H1 (cell line): ENCODE results near the gene EXOC2. TPM values are rescaled to one million over a fixed set of nuclear protein-coding genes. Genes with fewer than 3 reads are reported as not detected.

Source experiments
- CTCF ChIA-PET: fragments of 300-600 bp; sonication (Branson Sonifier 250); formaldehyde crosslinking; loops from one replicate; lab custom pipeline; 2021; ENCODE audit not compliant: partially characterized antibody; lab: Charles Lee
- POLR2A ChIA-PET: fragments of 300-600 bp; sonication (Branson Sonifier 250); formaldehyde crosslinking; loops from one replicate; lab custom pipeline; 2021; ENCODE audit warnings: inconsistent platforms; ENCODE audit not compliant: partially characterized antibody; lab: Charles Lee
- DNase-seq, 2 experiments: peaks; one replicate each; pipeline versions ENCODE4 v3.0.0 to v3.0.0-alpha.2; 2010 to 2022; ENCODE audit warnings: low spot score in 2 of 2, low read depth in 1 of 2, mixed read lengths in 1 of 2
- FAIRE-seq: peaks from 2 replicates; lab custom pipeline; 2011; peaks lifted over from hg19 to GRCh38; lab: Jason Lieb, UNC
- H2AFZ ChIP-seq: 2 replicates; pipeline ENCODE4 v1.8.1; 2012; ENCODE audit warnings: low read length, inconsistent platforms
- H2AK5ac ChIP-seq: 2 replicates; pipeline ENCODE4 v1.6.1; 2013; ENCODE audit warnings: low read depth, low read length
- H2BK120ac ChIP-seq: replicated peaks from 2 replicates; pipeline ENCODE3; 2013; ENCODE audit warnings: low read depth, low read length, inconsistent platforms
- H2BK12ac ChIP-seq: 2 replicates; pipeline ENCODE4 v1.6.1; 2013; ENCODE audit warnings: low read depth, low read length
- H2BK15ac ChIP-seq: 2 replicates; pipeline ENCODE4 v1.6.1; 2013; ENCODE audit warnings: low read length
- H2BK20ac ChIP-seq: 2 replicates; pipeline ENCODE4 v1.6.1; 2013; ENCODE audit warnings: low read length
- H2BK5ac ChIP-seq: 2 replicates; pipeline ENCODE4 v1.6.1; 2013; ENCODE audit warnings: low read depth, low read length
- H3K14ac ChIP-seq: 2 replicates; pipeline ENCODE4 v1.6.1; 2013; ENCODE audit warnings: inconsistent platforms; ENCODE audit not compliant: insufficient read length
- H3K18ac ChIP-seq: 2 replicates; pipeline ENCODE4 v1.6.1; 2013; ENCODE audit warnings: low read length; ENCODE audit errors: extremely low read depth
- H3K23ac ChIP-seq: 2 replicates; pipeline ENCODE4 v1.6.1; 2013; ENCODE audit warnings: inconsistent platforms; ENCODE audit not compliant: insufficient read length
- H3K23me2 ChIP-seq: 2 replicates; pipeline ENCODE4 v1.6.1; 2013; ENCODE audit warnings: low read depth, low read length
- H3K27ac ChIP-seq: 2 replicates; pipeline ENCODE4 v1.6.1; 2011; ENCODE audit warnings: low read depth, low read length, inconsistent platforms
- H3K27me3 ChIP-seq, 4 experiments: replicated peaks in 1 of 4; 1 replicate in 1 of 4; 2 replicates in 3 of 4; pipeline versions ENCODE4 v1.6.1 to v1.8.1; 2011 to 2013; ENCODE audit warnings: low read length in 3 of 4, mild to moderate bottlenecking in 3 of 4, inconsistent platforms in 2 of 4, mixed read lengths in 2 of 4, moderate library complexity in 1 of 4; ENCODE audit not compliant: control insufficient read depth in 3 of 4, insufficient read depth in 3 of 4; ENCODE audit errors: extremely low read depth in 1 of 4
- H3K36me3 ChIP-seq, 4 experiments: 2 replicates each; pipeline versions ENCODE4 v1.6.1 to v1.8.1; 2011 to 2013; ENCODE audit warnings: mild to moderate bottlenecking in 4 of 4, low read length in 3 of 4, moderate library complexity in 2 of 4, control low read depth in 1 of 4, inconsistent platforms in 1 of 4; ENCODE audit not compliant: insufficient read depth in 4 of 4, control insufficient read depth in 2 of 4
- H3K4ac ChIP-seq: replicated peaks from 2 replicates; pipeline ENCODE3; 2013; ENCODE audit warnings: low read length, low read depth, mixed read lengths, inconsistent platforms; ENCODE audit not compliant: insufficient read length
- H3K4me1 ChIP-seq, 4 experiments: replicated peaks in 1 of 4; 1 replicate in 1 of 4; 2 replicates in 3 of 4; pipeline versions ENCODE4 v1.6.1 to v1.8.1; 2011 to 2013; ENCODE audit warnings: low read length in 3 of 4, inconsistent platforms in 2 of 4, mixed read lengths in 1 of 4; ENCODE audit not compliant: insufficient read depth in 4 of 4, control insufficient read depth in 3 of 4
- H3K4me2 ChIP-seq, 2 experiments: 2 replicates each; pipeline versions ENCODE4 v1.6.1 to v1.8.1; 2011 to 2013; ENCODE audit warnings: low read depth in 2 of 2, low read length in 2 of 2, control low read depth in 1 of 2, inconsistent platforms in 1 of 2, mild to moderate bottlenecking in 1 of 2; ENCODE audit not compliant: insufficient read depth in 1 of 2
- H3K4me3 ChIP-seq, 4 experiments: fragments of 200-600, 300-600 bp in 1 of 4; sonication (generic), shearing (Covaris generic), sonication (Bioruptor Twin) in 1 of 4; 2 replicates each; pipeline versions ENCODE4 v1.5.1 to v1.8.1; 2011 to 2016; ENCODE audit warnings: low read length in 4 of 4, low read depth in 3 of 4, control low read depth in 2 of 4, inconsistent platforms in 2 of 4, mild to moderate bottlenecking in 2 of 4, mixed read lengths in 1 of 4, moderate library complexity in 1 of 4; ENCODE audit not compliant: insufficient read depth in 2 of 4; ENCODE audit errors: extremely low read depth in 1 of 4
- H3K56ac ChIP-seq: replicated peaks from 2 replicates; pipeline ENCODE3; 2013; ENCODE audit warnings: low read depth, mild to moderate bottlenecking, mixed read lengths, low read length, inconsistent platforms; ENCODE audit not compliant: insufficient read length
- H3K79me1 ChIP-seq: 2 replicates; pipeline ENCODE4 v1.6.1; 2013; ENCODE audit warnings: low read depth, low read length, control low read depth
- H3K79me2 ChIP-seq, 2 experiments: 2 replicates each; pipeline versions ENCODE4 v1.6.1 to v1.8.1; 2012 to 2013; ENCODE audit warnings: low read length in 2 of 2, mild to moderate bottlenecking in 2 of 2, inconsistent platforms in 1 of 2; ENCODE audit not compliant: insufficient read depth in 2 of 2, control insufficient read depth in 1 of 2
- H3K9ac ChIP-seq, 4 experiments: replicated peaks in 1 of 4; 1 replicate in 1 of 4; 2 replicates in 3 of 4; pipeline versions ENCODE4 v1.6.1 to v1.8.1; 2011 to 2013; ENCODE audit warnings: low read depth in 3 of 4, low read length in 3 of 4, control low read depth in 2 of 4, mild to moderate bottlenecking in 2 of 4, moderate library complexity in 2 of 4, inconsistent platforms in 1 of 4; ENCODE audit errors: extremely low read depth in 1 of 4
- H3K9me3 ChIP-seq, 2 experiments: 2 replicates each; pipeline versions ENCODE4 v1.6.1 to v1.8.1; 2012 to 2013; ENCODE audit warnings: mild to moderate bottlenecking in 2 of 2, moderate library complexity in 2 of 2, control low read depth in 1 of 2, inconsistent platforms in 1 of 2, low read depth in 1 of 2, low read length in 1 of 2, mixed read lengths in 1 of 2; ENCODE audit not compliant: insufficient read depth in 2 of 2
- H4K20me1 ChIP-seq, 2 experiments: replicated peaks in 1 of 2; 2 replicates each; pipeline versions ENCODE3 to v1.8.1; 2011 to 2013; ENCODE audit warnings: inconsistent platforms in 2 of 2, low read length in 2 of 2, mild to moderate bottlenecking in 1 of 2; ENCODE audit not compliant: insufficient read depth in 2 of 2, control insufficient read depth in 1 of 2
- H4K5ac ChIP-seq: 2 replicates; pipeline ENCODE4 v1.6.1; 2013; ENCODE audit warnings: low read length, low read depth, mixed read lengths, inconsistent platforms; ENCODE audit not compliant: insufficient read length
- H4K8ac ChIP-seq: 2 replicates; pipeline ENCODE4 v1.8.0; 2013; ENCODE audit warnings: mild to moderate bottlenecking, moderate library complexity, low read length, inconsistent platforms; ENCODE audit not compliant: insufficient read depth; ENCODE audit errors: extremely low read depth
- H4K91ac ChIP-seq: replicated peaks from 2 replicates; pipeline ENCODE3; 2013; ENCODE audit warnings: low read length, mixed read lengths, inconsistent platforms; ENCODE audit not compliant: insufficient read length
- KDM1A ChIP-seq: fragments of 200-600, 300-600 bp; sonication (generic); IDR thresholded peaks from 2 replicates; pipeline ENCODE4 v1.7.1; 2016; ENCODE audit warnings: mild to moderate bottlenecking, low read length, borderline replicate concordance
- NRF1 ChIP-seq: IDR thresholded peaks from 2 replicates; pipeline ENCODE4 v1.6.1; 2011; ENCODE audit warnings: mild to moderate bottlenecking, low read depth, low read length, improper control_type of control experiment
- WGBS, 2 experiments: shearing (Covaris generic) in 1 of 2; methylation state at CpG; one replicate each; pipeline versions ENCODE4 v1.1.6 to v1.1.7; 2013 to 2015; ENCODE audit warnings: low lambda C conversion rate in 2 of 2, mixed read lengths in 2 of 2, inconsistent platforms in 1 of 2, low coverage in 1 of 2, missing lambda C conversion rate in 1 of 2; ENCODE audit not compliant: insufficient replicate concordance in 2 of 2, insufficient coverage in 1 of 2, insufficient read length in 1 of 2; ENCODE audit errors: extremely low coverage in 1 of 2, missing lambda C conversion rate in 1 of 2; 5-methylcytosine and 5-hydroxymethylcytosine counted together
- polyA plus RNA-seq, 7 experiments: library from polyadenylated mRNA; depleted of rRNA in 3 of 7; stranded (reverse) in 5 of 7; unstranded in 2 of 7; fragments of >200 nt in 5 of 7; fragments of 200-250 nt in 2 of 7; gene quantifications; 1 replicate in 5 of 7; 2 replicates in 1 of 7; 4 replicates in 1 of 7; pipeline versions ENCODE4 v1.2.1 to v1.2.3, GENCODE V29; 2011 to 2013; ENCODE audit warnings: missing spikeins in 2 of 7, mixed read lengths in 2 of 7
- total RNA-seq: library from RNA; stranded (reverse); fragmentation: NEBNext Ultra II Directional; extraction: Animal tissue kit (Norgen Biotek cat#: 25700); gene quantifications from 2 replicates; pipeline ENCODE4 v1.2.1, GENCODE V29; 2021

The EXOC2 gene
- total and polyA plus RNA-seq, 2 of the 8 experiments (the other 6 are each of a cell fraction or from before 2014, with no cell fraction given) = 25.5 to 44.4 TPM

DNA sequence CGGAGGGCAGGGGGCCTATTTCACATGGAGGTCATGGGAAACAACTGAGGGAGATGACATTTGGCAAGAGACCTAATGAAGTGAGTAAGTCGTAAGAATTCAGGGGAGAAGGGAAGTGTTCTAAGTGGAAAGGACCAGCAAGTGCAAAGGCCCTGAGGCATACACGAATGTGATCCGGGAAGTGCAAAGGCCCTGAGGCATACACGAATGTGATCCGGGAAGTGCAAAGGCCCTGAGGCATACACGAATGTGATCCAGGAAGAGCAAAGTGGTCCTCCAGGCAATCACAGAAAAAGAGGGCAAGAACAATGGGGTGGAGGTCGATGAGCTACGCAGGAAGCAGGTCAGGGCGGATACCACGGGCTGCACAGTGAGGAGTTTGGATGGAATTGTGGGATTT, 24.2 kb upstream of the EXOC2 start:
- no peaks in the 10 kb centered on the region for H3K27me3 ChIP-seq
- H3K56ac ChIP-seq = no peak overlapping the region
- H2BK120ac ChIP-seq = no peak overlapping the region
- H4K8ac ChIP-seq = no peak overlapping the region; the same call in 1 of the 2 replicates
- ChIA-PET CTCF (interaction anchor here (0.7 to 1.1 kb wide), 2 partner anchors 518 to 610 kb away, joined by 3 read pairs; no protein-coding TSS in a partner anchor), POLR2A (interaction anchor here (0.6 to 1.4 kb wide), 3 partner anchors 13 to 69 kb away, joined by 3 to 5 read pairs (median 3); no protein-coding TSS in a partner anchor)
- no peak overlapping the region for H2AK5ac ChIP-seq
- H3K23me2 ChIP-seq = no peaks in the 10 kb centered on the region
- no peak overlapping the region for H3K23ac ChIP-seq
- no peaks in the 10 kb centered on the region for H3K79me2 ChIP-seq
- no peak overlapping the region for H3K4me3 ChIP-seq
- H3K36me3 ChIP-seq = no peaks in the 10 kb centered on the region; a peak in 1 of 8 replicates
- H2AFZ ChIP-seq = no peak overlapping the region
- no peak for DNase-seq
- H3K14ac ChIP-seq = no peak overlapping the region
- H2BK12ac ChIP-seq = no peak overlapping the region
- H4K20me1 ChIP-seq = no peaks in the 10 kb centered on the region
- no peak overlapping the region for H2BK20ac ChIP-seq
- no peak overlapping the region for H3K18ac ChIP-seq
- H3K9ac ChIP-seq = no peak overlapping the region
- no peak overlapping the region for H2BK15ac ChIP-seq
- H3K79me1 ChIP-seq = no peaks in the 10 kb centered on the region
- H2BK5ac ChIP-seq = no peak overlapping the region
- no peak overlapping the region for H4K91ac ChIP-seq
- no peaks in the 10 kb centered on the region for H3K4me1 ChIP-seq
- WGBS, 2 experiments = 96% methylated on average over 11 of the region's 11 CpGs; no CpG with 5 or more reads in 1 of the 2 experiments
- no peak for FAIRE-seq
- no peak overlapping the region for H4K5ac ChIP-seq
- no peaks in the 10 kb centered on the region for H3K9me3 ChIP-seq
- no peak overlapping the region for H3K4me2 ChIP-seq
- H3K4ac ChIP-seq = no peak overlapping the region
- peak; percentile 85; the same call in 1 of the 2 replicates for TF ChIP-seq KDM1A
- TF ChIP-seq NRF1 = no peak
- H3K27ac ChIP-seq = no peak overlapping the region
